Measurements from ENCODE around the gene OPN3.

OPN3 gene

DNA sequence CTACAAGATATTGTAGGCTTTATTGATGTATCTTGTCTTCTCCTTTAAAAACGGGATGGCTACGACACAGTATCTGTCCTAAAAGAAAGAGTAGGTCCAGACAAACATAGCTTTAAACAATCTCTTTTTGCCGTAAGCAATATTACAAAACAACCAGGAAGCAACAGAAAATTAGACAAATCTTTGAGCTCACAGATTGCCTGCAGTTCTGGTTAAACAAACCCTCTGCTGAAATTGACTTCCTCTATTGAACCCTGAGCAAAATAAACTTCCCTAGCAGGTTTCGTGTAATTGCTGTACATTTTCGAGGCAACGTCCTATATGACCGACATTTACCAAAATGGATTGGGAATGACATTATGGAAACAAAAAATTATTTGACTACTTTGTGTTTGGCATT is 50.6 kb downstream of the OPN3 start:
- DNase-seq (ENCODE audit: low read depth), result no peak

DNA sequence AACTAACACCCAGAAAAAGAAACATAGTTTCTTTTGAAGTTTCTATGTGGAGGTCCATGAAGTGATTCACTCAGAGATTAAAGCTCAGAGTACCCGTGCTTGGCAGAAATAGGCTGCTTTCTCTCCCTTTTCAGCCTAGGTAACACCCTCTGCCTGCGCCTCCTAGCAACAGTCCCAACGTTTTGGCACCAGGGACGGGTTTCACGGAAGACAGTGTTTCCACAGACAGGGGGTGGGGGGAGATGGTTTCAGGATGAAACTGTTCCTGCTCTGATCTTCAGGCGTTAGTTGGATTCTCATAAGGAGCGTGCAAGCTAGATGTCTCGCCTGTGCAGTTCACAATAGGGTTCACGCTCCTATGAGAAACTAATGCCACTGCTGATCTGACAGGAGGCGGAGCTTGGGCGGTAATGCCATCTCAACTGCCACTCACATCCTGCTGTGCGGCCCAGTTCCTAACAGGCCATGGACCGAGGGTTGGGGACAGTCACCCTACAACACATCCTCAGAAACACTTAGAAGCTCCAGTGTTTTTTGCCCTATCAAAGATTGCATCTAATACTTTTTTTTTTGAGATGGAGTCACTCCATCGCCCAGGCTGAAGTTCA is 53.2 kb downstream of the OPN3 start:
- DNase-seq (ENCODE audit: low read depth), result no peak

DNA sequence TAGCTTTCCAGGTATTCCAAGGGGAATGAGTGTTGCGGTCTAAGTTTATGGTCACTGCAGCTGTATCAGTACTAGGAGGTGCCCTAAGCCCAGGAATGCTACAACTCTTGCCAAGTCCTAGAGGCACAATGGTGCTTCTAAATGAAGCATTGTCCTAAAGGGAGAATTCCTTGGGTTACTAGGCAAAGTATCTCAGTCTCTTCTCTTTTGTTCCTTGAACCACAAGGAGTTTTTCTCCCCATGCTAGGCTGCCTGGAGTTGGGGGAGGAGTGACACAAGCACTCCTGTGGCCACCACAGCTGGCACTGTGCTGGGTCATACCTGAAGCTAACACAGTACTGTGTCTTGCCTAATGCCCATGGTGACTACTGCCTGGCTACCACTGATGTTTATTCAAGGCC is 57.2 kb downstream of the OPN3 start:
- DNase-seq (ENCODE audit: low read depth), result no peak

DNA sequence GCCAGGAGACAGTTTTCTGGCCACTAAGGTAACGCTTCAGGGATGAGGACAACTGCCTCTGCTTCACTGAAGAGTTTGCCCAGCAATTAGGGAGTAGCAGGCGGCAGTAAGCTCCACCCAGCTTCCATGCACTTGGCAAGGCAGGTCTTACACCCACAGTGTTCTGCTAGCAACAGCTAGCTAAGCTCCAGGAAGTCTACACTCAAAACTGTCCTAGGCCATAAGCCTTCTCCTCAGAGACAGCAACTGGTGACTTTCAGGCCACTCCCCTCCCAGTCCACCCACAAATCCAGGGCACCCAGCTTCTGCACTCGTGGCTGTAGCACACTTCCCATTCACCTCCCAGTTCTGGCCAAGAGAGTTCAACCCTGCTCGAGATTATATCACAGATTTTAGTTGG is 60.7 kb downstream of the OPN3 start:
- DNase-seq (ENCODE audit: low read depth), result no peak

DNA sequence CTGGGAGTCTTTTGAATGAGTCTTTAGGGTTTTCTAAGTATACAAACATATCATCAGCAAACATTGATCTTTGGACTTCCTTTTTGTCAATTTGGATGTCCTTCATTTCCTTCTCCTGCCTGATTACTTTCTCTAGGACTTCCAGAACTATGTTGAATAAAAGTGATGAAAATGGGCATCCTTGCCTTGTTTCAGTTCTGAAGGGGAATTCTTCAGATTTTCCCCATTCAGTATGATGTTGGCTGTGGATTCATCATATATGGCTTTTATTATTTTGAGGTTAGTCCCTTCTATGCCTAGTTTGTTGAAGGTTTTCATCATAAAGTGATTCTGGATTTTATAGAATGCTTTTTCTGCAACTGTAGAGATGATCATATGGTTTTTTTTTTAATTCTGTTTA is 66.0 kb downstream of the OPN3 start:
- DNase-seq (ENCODE audit: low read depth), result no peak

DNA sequence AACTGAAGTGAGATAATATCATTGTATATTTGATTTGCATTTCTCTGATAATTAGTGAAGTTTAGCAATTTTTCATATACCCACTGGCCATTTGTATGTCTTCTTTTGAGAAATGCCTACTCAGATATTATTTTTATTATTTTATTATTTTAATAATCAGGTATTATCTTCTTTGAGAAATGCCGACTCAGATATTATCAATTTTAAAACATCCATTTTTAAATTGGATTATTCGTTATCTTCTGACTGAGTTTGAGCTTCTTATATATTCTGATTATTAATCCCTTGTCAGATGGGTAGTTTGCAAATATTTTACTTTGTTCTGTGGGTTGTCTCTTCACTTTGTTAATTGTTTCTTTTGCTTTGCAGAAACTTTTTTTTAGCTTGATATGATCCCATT is 70.3 kb downstream of the OPN3 start:
- DNase-seq (ENCODE audit: low read depth), result no peak

DNA sequence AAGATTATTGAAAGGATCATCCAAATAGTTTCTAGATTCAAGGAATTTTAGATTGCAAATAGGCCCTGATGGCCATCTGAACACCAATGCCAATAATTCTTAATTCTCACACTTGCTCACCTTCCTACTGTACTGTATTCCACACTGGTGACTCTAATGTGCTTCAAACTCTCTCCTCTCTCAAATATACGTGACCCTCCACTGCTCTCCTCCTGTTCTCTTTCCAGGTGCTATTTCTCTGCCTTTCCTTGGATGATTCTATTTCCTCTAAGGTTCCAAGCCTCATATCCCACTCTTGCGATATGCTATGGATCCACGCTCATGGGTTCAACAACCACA is 79.4 kb downstream of the OPN3 start:
- DNase-seq (ENCODE audit: low read depth), result no peak

DNA sequence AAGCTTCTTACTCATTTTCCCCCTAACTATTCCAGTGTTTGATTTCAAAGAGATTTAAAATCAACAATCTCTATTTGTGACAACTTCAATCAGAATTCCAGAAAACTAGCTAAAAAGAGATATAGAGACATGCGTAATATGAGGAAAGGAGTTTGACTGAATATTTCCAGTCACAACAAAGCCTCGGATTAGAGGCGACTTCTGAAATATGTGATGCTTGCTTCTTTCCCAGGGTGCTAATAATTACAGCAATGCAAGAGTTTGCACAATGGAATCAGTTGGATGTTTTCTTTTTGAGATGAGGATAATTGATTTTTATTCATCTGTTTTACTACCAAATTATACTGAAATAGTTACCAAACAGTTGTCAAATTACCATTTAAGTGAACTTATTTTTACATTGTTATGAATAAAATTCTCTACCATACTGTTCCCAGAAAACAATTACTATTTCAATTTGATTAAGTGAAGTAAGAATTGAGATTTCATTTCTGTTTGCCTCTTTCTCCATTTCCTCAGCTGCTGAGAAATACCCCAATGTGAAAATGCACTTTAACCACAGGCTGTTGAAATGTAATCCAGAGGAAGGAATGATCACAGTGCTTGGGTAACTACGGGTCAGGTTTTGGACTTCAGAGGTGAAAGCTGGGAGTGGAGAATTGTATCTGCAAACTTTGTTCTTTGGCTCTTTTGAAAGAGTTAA is 79.9 kb downstream of the OPN3 start:
- no peak for DNase-seq (ENCODE audit: low read depth)

DNA sequence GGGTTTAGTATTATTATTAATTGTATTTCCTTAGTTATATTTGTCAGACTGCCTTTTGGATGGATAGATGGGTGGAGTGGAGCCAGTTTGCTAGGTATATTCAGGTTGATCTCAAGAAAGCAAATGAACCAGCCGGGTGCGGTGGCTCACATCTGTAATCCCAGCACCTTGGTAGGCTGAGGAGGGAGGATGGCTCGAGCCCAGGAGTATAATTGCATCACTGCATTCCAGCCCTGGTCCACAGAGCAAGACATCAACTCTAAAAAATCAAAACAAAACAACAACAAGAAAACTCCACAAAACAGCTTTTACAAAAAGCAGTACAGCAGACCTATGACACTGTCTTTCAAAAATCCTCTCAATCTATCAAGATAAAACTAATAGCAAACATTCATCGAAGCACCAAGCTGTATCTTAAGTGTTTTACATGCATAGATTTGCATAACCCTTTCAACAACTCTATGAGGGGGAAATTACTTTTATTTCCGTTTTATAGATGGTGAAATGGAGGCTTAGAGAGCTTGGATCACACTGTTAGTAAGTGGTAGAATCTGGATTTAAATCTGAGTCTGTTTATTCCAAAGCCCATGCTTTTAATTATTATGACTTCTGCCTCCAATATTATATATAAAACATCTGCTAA is 82.5 kb downstream of the OPN3 start:
- no peak for DNase-seq (ENCODE audit: low read depth)

DNA sequence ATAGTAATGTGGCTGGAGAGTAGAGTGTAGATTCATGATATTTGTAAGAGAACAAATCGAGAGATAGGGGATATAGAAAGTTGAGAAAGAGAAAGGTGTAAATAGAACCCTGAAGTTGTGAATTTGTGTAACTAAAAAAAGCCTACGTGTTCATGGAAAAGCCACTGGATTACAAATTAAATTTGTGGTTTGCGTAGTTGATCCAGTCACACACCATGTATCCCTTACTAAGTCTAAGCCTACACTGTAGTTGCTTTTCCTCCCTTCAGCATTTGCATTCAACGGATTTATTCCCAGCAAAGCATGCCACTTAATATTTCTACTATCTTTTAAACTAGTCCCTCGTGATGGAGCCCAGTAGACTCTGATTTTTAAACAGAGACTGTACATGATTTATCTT is 83.1 kb downstream of the OPN3 start:
- DNase-seq (ENCODE audit: low read depth), result no peak

DNA sequence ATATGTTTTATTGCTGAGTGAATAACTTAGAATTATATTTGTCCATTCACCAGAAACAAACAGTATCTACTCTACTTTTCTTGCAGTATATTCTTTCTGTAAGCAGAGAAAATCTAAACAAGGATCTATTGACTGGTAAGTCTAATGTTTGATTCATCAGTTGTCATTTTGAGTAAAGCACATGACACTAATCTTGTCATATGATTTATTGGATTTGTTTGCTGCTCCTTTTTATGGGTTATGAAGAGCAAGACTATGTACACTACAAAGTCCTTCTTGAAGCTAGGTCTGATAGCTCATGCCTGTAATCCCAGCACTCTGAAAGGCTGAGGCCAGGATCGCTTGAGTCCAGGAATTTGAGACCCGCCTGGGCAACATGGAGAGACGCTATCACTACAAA is 84.6 kb downstream of the OPN3 start:
- no peak for DNase-seq (ENCODE audit: low read depth)

DNA sequence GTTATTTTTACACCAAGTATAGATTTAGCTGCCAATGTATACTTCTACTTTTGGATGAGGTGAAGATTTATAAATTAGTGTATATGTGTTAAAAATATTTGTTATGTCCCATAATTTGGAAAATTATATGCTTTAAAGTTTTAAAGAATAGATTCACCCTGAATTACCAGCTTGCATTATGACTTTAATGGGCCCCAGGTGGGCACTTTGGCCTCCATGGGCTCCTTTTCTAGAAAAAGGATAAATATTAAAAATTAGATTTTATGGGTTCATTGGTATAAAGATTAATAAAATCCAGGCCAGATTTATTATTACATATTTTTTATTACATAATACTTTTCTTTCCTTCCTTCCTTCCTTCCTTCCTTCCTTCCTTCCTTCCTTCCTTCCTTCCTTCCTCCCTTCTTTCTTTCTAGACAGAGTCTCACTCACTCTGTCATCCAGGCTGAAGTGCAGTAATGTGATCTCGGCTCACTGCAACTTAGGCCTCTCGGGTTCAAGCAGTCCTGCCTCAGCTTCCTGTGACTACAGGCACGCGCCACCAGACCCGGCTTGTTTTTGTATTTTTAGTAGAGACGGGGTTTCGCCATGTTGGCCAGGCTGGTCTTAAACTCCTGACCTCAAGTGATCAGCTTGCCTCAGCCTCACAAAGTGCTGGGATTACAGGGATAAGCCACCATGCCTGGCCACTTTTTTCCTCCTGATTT is 86.1 kb downstream of the OPN3 start:
- DNase-seq (ENCODE audit: low read depth), result no peak

DNA sequence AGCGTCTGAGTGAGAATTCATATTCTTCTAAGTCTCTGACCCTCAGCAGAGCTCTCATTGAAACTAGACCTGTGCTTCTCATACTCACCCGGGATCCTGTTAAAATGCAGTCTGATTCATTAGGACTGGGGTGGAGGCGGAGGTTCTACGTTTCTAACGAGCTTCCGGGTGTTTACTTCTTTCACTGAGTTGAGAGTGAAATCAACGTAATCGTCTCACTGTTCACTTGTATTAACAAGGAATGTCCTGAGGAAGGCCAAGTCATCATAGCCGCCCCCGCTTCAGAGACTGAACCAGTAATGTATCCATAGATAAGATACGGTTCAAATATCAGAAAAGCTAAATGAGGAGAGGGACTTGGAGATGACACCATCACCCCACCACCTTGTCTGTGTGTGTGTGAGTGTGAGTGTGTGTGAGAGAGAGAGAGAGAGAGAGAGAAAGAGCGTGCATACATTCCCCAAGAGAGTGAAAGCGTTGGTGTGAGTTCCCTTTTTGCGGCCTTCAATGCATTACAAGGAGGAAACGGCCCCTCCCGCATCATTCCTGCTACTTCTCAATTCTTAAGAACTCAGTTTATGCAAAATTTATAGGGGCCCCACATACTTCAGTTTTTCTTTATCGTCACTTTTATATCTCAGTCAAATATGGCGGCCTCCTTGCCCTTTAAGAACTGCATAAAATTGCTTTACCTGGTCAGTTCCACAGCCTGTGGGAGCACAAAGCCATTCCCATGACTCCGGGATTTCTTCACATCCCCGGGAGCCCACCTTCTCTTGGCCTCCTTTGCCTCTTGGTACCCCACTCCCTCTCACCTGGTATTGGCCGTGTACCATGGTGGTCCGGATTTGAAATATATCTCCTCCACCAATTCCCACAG is 88.2 kb downstream of the OPN3 start:
- no peak for DNase-seq (ENCODE audit: low read depth)

DNA sequence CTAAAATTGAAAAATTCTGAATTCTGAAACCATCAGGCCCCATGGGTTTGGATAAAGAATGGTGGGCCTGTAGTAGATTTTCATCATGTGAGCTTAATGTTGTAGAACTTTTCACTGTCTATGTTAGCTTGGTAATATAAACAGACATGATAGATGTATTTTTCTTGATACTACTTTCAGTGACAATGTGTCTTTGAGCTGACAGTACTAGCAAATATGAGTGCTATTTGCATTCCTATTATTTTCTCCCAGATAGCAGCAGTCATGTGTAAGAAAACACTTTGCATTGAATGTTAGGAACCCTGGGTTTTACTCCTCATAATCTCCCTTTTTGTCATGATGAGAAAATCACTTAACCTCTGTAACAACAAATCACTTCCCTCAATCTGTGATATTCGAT is 89.9 kb downstream of the OPN3 start:
- no peak for DNase-seq (ENCODE audit: low read depth)

DNA sequence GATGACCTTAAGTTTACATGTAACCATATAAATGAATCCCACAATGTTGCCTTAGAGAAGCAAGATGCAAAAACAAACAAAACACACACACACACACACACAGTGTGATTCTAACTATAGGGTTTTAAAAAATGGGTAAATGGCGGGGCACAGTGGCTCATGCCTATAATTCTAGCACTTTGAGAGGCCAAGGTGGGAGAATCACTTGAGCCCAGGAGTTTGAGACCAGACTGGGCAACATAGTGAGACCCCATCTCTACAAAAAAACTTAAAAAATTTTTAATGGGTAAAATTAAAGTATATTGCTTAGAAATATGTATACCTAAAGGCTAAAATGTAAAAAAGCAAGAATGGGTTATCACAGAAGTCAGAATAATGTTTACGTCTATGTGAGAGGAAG is 92.2 kb downstream of the OPN3 start:
- no peak for DNase-seq (ENCODE audit: low read depth)

Data from GM04504 (cell line).